Activated CD8-positive, alpha-beta memory T cell treated with anti-CD3 and anti-CD28 coated beads for 4 hours (primary cell): ENCODE results near the gene CD58.
A peak's percentile ranks its signal among the peaks of the same experiment; 100 is the strongest.
"Not testable (repeated sequence)": the region's sequence is repeated elsewhere in the genome, so short reads cannot be mapped to it uniquely, and the experiment has no call there.

Source experiments
- DNase-seq, 2 donors: peaks; one replicate each; pipeline ENCODE4 v3.0.0-alpha.2; 2020; ENCODE audit warnings: low read depth in 2 of 2

Gene CD58, protein sequence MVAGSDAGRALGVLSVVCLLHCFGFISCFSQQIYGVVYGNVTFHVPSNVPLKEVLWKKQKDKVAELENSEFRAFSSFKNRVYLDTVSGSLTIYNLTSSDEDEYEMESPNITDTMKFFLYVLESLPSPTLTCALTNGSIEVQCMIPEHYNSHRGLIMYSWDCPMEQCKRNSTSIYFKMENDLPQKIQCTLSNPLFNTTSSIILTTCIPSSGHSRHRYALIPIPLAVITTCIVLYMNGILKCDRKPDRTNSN

GRCh38 chr1:116570358-116571214, at the start of gene CD58:
Gene CD58, minus strand, starts transcription at chr1:116571026. Its CDS starts 54 bp downstream, at chr1:116570972.
- DNase-seq: peak; percentile 67

DNA sequence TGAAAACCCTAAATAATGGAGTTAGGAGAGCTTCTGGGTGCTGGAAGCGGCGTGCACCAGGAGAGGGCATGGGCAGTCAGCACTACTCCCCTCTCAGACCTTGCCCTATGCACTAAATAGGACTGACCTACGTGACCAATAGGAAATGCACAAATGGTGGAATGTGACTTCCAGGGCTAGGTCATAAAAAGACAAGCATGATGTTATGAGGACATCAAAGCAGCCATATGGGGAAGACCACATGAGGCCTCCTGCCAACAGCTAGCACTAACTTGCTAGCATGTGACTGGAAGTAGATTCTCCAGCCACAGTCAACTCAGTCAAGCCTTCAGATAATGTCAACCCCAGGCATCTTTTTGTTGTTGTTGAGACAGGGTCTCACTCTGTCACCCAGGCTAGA, 49.6 kb upstream of the CD58 start:
- not testable (repeated sequence) for DNase-seq

DNA sequence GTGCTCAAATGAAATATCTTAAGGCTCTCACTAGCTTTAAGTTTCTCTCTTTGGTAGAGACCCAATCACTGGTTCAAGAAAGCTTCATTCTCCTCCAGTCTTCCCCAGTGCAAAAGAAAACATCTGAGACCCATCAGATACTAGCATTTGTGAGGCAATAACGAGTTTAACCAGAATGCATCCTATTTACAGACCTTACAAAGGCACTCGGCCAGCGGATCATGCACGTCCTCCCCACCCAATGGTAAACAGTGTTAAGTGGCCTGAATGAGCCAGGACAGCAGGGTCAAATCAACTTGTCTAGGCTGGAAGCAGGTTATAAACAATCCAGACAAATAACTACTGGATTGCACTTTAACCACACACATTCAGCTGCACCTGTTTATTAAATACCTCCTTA, 48.3 kb upstream of the CD58 start:
- not testable (repeated sequence) for DNase-seq

GRCh38 chr1:116617808-116618207, 47.0 kb upstream of the CD58 start:
- not testable (repeated sequence) for DNase-seq

GRCh38 chr1:116613825-116614224, 43.0 kb upstream of the CD58 start:
- DNase-seq: not testable (repeated sequence)

- not testable (repeated sequence) for DNase-seq
These were observed 39.1 kb upstream of the CD58 start for GRCh38 chr1:116609801-116610371.

GRCh38 chr1:116608841-116609240, 38.0 kb upstream of the CD58 start:
- not testable (repeated sequence) for DNase-seq

GRCh38 chr1:116608151-116608550, 37.3 kb upstream of the CD58 start:
- not testable (repeated sequence) for DNase-seq

GRCh38 chr1:116607463-116607862, 36.6 kb upstream of the CD58 start:
- not testable (repeated sequence) for DNase-seq

DNA sequence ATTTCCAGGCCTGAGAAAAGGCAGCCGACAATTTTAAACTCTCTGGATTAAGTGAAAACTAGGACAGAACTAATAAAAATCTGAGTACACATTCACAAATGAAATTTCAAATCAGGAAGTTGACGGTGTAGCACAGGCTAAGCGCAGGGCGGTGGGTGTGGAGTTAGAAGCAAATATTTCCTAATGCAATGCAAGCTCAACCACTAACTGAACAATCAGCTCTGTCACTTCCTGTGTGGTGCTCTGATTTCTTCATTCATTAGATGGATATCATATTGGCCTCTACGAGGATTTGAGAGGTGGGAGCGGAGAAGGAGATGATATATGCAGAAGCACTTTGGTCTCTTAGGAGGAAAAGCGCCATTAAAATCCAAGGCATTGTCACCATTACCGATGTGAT, 35.2 kb upstream of the CD58 start:
- DNase-seq: not testable (repeated sequence)

DNA sequence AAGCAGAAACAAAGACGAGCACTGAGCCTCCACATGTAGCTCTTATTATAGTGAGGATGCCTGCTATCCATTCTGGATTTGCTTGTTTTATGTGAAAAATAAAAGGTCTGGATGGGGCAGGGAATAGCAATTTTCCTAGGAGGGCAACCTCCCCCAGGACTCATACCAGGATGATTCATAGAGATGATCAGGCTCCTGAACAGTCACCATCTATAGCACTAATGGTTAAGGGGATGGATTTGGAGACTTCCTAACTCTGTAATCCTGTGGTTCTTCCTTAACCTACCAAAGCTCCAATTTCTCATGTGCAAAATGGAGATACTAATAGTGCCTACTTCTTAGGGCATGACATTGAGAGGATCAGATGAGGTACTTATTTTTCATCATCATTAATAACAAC, 34.5 kb upstream of the CD58 start:
- DNase-seq: no peak

- not testable (repeated sequence) for DNase-seq
These were observed 33.6 kb upstream of the CD58 start for GRCh38 chr1:116604408-116604807.

GRCh38 chr1:116603646-116604045, 32.8 kb upstream of the CD58 start:
- DNase-seq: not testable (repeated sequence)

DNA sequence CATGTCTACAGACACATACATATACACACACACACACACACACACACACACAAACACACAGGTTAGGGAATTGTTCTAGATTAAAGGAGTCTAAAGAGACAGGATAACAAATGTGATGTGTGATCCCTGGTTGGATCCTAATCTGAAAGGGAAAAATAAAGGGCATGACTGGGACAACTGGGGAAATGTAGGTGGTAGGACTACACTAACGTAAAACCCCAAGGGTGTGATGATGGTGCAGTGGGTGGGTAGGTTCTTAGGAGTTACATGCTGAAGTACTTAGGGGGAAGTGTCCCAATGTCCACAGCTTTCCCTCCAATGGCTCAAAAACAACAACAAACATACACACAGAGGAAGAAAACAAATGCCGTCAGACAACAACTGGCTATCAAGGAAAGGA, 28.5 kb upstream of the CD58 start:
- DNase-seq: not testable (repeated sequence)

DNA sequence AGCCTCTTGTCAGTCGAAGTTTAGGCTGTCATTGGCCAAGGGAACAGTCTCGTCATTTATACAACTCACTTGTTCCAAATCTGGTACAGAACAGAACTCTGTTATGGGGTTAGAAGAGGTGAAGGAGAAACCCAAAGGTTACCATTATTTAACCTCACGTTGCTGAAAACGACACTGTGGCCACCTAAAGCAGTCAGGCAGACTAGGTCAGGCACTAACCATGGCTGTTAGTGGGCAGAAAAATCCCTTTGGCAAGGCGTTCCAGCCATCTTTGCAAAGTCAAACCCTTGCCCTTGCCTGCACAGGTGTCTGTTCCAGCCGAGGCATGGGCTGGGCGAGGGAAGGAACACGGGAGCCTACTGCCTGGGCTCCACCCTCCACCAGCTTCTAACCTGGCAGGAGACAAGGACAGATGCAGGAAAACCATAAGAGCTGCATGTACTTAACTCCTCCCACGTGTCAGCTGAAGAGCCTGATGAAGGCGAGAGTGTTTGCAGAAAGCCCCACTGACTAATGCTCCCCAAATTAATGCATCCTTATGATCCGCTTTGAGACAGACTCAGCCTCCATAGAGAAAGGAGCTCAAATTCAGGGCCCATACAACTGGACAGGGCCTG, 27.7 kb upstream of the CD58 start:
- DNase-seq: not testable (repeated sequence)

GRCh38 chr1:116597388-116597787, 26.6 kb upstream of the CD58 start:
- DNase-seq: not testable (repeated sequence)

- DNase-seq: not testable (repeated sequence)
These were observed 26.0 kb upstream of the CD58 start for GRCh38 chr1:116596742-116597307.

DNA sequence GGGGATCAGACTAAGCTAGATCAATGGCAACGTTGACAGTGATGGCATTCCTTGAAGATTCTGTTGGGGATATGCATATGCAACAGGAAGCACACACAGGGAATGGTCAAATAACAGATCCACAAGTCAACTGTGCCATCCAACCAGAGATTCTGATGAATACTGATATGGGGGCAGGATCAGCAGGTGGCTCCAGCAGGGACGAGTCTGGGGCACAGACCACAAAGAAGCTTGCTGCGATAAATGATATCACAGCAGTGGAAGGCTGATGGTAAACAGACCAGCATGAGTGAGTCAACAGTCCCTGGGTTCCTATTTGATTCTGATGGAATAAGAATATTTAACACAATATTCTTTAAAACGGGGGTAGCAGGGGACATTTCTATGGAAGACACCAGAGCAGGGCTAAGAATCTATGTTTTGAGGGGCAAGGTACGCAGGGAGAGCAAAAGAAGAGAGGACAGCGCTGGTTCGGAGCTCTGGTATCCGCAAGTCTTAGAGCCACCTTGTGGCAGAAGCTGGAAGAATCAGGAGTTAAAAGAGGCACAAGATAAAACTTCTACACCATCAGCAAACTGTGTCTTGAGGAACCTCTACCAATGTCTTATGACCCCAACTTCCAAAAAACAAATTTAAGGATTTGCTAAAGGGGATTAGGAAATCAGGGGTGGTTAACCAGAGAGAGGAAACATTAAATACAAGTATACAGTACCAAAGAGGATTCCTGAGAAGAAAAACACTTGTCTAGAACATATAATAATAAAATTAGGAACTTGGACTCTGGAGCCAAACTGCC, 25.3 kb upstream of the CD58 start:
- DNase-seq: peak; percentile 7 to 11

- DNase-seq: not testable (repeated sequence)
These were observed 24.4 kb upstream of the CD58 start for GRCh38 chr1:116595065-116595840.

GRCh38 chr1:116593977-116594376, 23.2 kb upstream of the CD58 start:
- DNase-seq: not testable (repeated sequence)
